ENCODE data around the gene SFSWAP.

Gene SFSWAP

DNA sequence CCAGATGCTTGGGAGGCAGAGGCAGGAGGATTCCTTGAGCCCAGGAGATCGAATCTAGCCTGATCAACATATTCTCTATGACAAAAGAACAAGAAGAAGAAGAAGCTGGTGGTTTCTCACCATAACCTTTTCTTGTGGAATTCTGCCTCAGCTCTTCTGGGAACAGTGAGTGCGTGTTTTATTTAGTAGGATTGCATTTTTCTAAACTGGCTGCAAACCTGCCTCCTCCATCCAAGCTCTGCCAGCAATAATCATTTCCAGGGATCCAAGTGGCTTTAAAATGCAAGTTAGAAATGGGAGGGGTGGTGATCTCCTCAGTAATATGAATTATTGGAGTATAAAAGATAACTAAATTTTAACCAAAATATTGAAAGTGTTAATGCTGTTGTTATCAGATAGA is 71.2 kb downstream of the SFSWAP start:
- DNase-seq (ENCODE audit: insufficient read length, low spot score): no peak
- no peak for FAIRE-seq

DNA sequence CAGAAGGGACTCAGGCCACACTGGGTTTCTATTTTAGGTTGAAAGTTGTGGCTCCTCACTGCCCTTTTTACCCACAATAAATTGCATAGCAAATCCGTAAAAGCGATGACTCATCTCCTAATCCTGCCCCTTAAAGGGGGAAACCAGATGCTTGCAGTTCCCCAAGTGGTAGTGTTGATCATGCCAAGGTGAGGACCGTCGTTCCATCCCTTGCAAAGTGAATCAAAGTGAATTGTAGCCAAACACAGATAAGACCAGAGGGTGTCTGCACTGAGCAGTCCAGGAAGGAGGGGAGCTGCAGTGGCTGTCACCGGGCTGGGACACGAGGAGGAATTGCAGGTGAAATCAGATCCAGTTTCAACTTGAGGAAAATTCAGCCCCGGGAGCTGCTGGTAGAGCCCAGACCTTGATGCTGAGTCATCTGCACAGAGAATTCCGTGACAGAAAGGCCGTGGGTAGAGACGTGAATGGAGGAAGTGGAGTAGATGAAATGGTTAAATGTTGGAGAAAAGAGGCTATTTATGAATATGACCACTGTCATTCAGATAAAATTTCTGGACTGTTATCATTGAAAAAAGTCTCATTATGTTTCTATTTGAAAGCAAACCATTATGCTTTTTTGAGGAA is 73.1 kb downstream of the SFSWAP start:
- DNase-seq (ENCODE audit: insufficient read length, low spot score) (no peak), FAIRE-seq (peak; percentile 66)

DNA sequence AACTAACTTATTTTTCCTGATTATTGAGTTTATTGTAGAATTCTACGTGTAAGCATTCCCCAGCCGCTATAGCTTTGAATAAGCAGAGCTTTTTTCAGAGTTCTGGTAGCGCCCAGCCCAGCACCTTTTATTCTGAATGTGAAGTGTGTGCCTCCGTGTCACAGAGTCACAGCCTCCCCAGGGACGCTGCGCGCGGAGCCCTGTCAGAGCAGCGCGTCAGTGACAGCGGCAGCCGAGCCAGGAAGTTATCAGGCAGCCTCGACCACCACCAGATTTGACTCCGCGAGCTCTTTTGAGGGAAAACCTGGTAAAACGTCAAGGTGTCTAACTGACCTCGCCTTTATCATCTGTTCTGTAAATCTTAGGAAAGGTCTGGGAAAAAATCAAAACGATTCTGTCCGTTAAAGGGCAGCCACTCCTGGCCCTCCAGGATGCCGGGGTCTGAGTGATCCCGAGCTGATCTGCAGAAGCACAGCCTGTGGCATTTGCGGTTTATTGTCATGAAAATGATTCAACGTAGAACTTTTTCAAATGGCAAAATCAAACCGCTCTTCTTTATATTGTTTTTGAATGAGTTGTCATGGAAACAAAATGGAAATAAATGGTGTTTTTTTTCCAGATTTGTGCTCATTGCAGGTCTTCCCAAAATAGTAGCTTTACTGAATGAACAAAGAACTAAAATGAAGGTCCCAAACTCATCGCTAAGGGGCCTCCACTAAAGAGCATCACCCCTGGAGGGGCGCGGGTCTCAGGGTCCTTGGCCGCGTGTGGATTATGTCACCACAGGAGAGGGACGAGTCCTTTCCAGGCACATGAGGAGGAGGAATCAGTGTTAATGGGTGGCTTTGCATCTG is 74.2 kb downstream of the SFSWAP start:
- no peak for FAIRE-seq
- no peak for DNase-seq (ENCODE audit: insufficient read length, low spot score)

DNA sequence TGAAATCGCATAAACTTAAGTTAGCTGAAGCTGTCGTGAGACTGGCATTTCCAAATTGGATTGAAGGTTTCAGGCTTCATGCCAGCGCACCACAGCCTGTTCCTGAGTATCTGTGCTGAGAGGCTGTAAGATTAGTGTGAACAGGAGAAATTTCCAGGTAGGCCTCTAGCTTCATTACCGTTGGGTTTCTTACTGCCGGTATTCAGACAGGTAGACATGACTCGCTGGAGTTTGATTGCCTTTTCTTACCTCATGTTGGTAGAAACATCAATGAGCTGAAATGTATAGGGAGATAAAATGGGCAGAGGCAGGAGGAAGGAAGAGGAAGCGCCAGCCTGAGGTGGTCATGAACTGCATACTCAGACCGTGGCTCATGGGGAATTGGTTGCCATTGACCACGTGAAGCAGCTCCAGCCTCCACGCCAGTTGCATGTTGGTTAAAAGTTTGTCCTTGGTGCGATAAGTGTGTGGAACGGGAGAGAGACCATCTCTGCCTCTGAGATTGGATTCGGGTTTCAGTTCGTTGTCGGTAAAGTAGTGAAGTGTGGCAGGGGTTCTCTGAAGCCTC is 75.0 kb downstream of the SFSWAP start:
- DNase-seq (ENCODE audit: insufficient read length, low spot score) (no peak), FAIRE-seq (no peak)

DNA sequence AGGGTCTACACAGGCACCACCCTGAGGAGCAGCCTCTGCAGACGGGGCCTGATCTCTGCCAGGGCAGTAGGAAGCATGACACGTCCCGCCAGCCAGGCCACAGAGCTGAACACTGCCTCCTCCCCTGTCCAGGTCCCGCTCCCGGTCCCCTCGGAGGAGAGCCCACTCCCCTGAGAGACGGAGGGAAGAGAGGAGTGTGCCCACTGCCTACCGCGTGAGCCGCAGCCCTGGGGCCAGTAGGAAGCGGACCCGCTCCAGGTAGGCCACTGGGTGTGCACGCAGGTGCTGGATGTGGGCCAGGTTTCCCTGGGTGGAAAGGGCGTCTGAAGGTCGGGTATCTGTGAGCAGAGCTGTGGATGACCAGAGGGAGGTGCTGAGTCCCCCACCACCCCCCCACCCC is 75.4 kb downstream of the SFSWAP start:
- FAIRE-seq: no peak

DNA sequence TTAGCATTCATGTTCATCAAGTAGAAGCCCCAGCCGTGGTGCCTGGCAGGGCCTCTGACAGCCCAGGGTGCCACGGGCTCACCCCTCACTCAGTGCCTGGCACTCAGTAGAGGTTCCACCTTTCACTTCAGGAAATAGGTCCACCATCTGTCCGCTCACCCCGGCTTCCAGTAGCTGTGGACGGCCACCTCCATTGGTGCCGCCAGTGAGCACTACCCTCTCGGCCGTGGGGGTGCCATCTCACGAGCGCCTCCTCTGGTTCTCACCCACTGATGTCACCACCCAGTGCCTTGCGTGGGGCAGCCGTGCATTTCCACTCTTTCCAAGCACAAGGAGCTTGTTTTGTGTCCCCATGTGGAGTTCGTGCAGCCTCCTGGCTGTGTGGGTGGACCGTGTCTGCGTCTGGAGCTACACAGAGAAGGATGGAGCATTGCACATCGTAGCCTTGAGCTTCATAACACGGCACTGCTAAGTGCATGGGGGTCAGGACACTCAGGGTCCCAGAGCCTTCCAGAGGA is 76.3 kb downstream of the SFSWAP start:
- DNase-seq (ENCODE audit: insufficient read length, low spot score): no peak
- no peak for FAIRE-seq

More for the DNA sequence above, 75.4 kb downstream of the SFSWAP start:
- DNase-seq (ENCODE audit: insufficient read length, low spot score): no peak

DNA sequence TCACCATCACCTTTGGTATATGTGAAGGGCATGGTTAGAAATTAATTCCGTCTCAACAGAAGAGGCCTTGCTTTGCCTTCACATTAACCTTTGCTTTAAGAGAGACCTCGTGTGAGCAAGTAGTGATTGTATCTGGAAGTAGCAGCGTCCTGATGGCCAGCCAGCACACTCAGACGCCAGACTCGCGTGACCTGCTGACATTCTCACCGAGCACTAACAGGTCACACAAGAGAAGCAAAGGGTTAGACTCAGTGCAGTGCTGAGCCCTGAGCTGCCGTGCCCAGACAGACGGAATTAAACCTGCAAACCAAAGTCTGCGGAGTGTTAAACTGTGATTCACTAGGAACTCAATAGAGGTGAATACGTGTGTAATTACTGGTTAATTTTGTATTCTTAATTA is 77.2 kb downstream of the SFSWAP start:
- FAIRE-seq (no peak), DNase-seq (ENCODE audit: insufficient read length, low spot score) (no peak)

DNA sequence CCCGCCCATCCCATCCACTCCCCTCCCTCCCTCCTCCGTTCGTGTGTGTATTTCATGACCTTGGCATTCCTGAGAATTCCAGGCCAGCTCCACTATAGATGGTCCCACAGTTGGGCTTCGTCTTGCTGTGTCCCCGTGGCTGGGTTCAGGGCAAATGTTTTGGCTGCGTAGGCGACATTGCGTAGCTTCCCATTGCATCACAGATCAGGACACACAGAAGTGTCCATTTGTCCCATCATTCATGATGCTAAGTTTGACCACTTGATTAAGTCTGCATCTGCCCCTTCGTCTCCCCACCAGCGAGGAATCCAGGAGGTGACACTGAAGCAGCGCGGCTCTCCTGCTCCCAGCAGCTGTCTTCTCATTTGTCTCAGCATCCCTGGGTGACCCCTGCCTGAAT is 78.7 kb downstream of the SFSWAP start:
- no peak for FAIRE-seq
- no peak for DNase-seq (ENCODE audit: insufficient read length, low spot score)

DNA sequence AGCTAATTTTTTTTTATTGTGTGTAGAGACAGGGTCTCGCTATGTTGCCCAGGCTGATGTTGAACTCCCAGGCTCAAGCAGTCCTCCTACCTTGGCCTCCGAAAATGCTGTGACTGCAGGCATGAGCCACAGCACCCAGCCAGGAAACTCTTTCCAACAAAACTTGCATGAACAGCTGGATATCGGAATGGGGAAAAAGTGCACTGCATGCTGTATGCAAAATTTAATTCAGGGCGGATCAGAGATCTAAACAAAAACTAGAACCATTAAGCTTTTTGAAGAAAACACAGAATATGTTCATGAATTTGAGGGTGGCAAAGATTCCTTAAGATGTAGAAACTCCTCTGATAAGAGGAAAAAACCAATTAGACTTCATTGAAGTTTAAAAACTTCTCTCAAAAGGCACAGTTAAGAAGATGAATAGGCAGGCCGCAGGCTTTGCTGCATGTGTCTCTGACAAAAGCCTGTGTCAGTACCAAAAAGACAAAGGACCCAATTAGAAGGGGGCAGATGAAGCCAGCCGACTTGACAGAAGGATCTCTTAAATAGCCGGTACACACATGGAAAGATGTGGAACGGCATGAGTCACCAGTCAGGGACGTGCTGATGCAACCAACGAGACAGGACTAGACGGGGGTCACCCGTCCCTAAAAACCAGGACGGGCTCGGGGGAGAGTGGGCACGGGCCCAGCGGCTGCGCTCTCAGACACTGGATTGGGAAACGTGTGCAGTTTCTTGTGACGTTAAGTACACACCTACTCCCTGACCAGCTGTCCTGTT is 82.5 kb downstream of the SFSWAP start:
- no peak for FAIRE-seq
- no peak for DNase-seq (ENCODE audit: insufficient read length, low spot score)

DNA sequence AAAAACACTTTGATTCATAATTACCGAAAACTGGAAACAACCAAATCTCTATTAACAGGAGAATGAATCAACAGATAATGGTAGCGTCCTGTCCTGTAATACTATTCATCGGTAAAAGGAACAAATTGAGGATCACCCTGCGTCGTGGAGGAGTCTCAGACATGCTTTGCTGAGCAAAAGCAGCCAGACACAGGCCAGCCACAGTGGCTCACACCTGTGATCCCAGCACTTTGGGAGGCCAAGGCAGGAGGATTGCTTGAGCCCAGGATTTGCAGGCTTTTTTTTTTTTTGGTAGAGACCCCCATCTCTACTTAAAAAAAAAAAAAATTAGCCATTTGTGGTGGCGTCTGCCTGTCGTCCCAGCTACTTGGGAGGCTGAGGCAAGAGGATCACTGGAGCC is 83.2 kb downstream of the SFSWAP start:
- DNase-seq (ENCODE audit: insufficient read length, low spot score): no peak
- no peak for FAIRE-seq

DNA sequence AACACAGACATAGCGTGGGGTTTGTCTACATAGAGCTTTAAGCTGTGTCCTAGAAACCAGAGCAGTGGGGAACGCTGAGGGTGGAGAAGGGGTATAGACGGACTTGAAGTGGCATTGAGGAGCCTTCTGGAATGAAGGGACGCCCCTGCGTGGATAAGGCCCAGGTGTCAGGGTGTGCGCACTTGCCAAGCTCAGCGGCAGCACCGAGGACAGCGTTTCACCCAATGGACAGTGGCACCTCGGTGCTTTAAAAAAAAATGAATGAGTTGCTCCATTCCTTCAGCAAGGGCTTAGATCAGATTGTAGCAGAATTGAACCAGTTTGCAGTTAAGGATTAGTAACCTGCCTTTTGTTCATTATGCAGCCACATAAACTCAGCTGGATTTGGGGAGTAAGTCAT is 83.7 kb downstream of the SFSWAP start:
- FAIRE-seq: no peak

DNA sequence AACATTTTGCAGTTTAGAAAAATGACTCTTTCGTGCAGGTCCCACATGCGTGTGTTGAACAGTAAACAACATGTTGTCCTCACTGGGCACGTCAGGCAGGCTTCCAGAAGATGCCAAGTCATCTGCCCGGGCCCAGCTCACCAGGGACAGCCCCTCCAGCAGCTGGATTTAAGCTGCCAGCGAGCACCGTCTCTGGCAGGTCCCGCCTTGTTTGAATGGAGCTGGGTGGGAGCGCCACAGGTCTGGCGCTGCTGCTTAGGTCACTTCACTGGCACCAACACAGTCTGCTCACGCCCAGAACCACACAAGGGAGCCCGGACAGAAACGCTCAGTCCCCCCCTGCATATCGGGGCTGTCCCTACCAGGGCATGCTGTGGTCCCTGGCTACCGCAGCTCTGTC is 84.2 kb downstream of the SFSWAP start:
- no peak for FAIRE-seq
- DNase-seq (ENCODE audit: insufficient read length, low spot score): no peak

More for the DNA sequence above, 83.7 kb downstream of the SFSWAP start:
- no peak for DNase-seq (ENCODE audit: insufficient read length, low spot score)

DNA sequence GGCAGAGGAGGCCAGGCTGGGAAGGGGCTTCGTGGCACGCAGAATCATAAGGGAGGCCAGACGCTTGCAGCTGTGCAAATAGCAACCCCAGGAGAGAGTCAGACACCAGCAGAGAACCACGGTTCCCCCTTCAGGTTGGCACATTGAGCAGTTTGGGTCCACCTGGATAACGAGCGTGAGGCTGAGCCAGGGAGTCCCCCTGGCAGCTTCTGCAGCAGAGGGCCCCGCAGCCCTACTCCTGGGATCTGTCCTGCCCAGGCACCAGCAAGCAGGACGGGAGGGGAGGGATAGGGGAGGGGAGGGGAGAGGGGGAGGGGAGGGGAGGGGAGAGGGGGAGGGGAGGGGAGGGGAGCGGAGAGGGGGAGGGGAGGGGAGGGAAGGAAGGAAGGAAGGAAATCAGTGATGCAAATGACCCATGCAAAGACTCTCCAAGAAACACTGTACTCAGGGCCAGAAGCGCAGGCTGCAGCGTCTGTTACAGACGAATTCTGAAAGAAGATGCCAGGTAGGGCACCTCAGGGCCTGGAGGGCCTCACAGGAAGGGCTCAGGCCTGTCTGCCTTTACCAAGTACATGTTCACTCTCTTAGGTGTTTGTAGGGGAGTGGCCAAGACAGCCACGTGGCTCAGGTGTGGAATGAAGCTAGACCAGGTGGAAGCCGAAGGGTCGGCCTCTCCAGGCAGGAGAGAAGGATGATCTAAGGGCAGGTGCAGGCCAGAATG is 85.0 kb downstream of the SFSWAP start:
- DNase-seq (ENCODE audit: insufficient read length, low spot score) (no peak), FAIRE-seq (no peak)

DNA sequence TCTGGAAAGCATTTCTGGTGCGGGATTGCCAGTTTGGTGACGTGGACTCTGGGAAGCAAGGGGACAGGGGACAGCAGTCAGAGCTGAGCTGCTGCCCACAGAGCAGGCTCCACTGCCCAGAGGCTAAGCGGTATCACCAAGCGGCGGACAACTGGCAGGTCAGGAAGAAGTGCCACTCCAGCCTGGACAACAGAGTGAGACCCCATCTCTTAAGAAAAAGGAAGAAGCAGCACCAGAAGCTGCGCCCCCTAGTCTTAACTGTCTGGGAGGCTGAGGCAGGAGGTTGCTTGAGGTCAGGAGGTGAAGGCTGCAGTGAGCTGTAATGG is 85.5 kb downstream of the SFSWAP start:
- no peak for FAIRE-seq

DNA sequence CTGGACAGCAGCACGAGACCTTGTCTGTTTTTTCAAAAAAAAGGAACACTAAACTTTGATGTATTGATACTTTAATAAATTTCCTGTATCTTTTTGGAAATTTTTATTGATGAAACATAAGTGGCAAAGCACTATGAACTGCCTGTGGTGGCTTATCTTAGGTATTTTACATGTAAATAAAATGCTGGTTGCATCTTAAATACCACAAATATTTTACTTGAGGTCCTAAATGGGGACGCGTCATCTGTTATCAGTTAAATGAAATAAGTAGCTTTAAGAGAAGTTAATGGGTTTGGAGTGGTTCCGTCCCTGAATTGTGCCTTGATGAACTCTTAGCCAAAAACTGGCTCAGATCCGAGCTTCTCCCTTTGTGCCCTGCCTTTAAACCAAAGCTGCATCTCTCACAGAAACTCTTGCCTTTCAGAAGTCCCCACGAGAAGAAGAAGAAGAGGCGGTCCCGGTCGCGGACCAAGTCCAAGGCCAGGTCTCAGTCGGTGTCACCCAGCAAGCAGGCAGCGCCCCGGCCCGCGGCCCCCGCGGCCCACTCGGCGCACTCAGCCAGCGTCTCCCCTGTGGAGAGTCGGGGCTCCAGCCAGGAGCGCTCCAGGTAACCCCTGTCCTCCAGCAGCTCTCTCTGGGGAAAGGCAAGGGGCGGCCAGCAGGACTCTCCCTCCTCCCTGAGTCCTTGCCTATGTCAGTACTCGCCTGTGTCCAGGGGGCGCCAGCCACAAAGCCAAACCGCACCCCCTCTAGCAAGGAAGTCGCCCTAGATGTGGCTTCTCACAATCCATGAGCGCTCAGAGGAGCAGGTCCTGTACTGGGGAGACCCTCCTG is 86.1 kb downstream of the SFSWAP start:
- DNase-seq (ENCODE audit: insufficient read length, low spot score) (no peak), FAIRE-seq (no peak)

More for the DNA sequence above, 85.5 kb downstream of the SFSWAP start:
- no peak for DNase-seq (ENCODE audit: insufficient read length, low spot score)

DNA sequence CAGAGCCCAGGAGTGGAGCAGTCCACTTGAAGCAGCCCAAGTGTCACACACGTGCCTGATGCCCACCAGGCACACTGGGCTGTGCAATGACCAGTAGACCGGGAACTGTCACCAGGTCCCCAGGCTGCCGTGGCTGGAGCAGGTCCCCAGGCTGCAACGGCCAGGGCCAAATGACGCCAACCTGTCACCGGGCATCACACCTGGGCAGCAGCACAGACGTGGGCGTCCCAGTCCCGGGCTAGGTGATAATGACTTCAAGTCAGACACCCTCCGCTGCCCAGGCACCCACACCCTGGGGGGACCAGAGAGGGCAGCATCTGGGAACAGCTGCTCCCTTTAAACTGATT is 86.7 kb downstream of the SFSWAP start:
- no peak for DNase-seq (ENCODE audit: insufficient read length, low spot score)
- FAIRE-seq: no peak

DNA sequence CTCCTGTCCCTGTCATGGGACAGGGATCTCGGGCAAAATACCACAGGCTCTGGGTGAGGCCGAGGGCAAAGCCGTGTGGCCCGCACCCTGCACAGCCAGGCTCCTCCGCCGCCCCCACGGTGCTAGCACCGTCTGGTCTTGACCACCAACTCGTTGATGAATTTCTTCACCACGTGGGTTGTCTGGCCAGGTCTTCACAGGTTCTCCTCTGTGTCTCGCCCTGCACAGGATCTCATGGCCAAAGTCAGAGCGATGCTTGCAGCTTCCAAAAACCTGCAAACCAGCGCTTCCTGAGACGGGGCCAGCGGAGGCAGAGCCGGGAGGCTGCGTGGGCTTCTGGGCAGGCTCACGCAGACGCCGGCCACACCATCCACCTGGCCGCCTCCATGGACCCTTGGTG is 88.3 kb downstream of the SFSWAP start:
- no peak for DNase-seq (ENCODE audit: insufficient read length, low spot score)
- FAIRE-seq: no peak

DNA sequence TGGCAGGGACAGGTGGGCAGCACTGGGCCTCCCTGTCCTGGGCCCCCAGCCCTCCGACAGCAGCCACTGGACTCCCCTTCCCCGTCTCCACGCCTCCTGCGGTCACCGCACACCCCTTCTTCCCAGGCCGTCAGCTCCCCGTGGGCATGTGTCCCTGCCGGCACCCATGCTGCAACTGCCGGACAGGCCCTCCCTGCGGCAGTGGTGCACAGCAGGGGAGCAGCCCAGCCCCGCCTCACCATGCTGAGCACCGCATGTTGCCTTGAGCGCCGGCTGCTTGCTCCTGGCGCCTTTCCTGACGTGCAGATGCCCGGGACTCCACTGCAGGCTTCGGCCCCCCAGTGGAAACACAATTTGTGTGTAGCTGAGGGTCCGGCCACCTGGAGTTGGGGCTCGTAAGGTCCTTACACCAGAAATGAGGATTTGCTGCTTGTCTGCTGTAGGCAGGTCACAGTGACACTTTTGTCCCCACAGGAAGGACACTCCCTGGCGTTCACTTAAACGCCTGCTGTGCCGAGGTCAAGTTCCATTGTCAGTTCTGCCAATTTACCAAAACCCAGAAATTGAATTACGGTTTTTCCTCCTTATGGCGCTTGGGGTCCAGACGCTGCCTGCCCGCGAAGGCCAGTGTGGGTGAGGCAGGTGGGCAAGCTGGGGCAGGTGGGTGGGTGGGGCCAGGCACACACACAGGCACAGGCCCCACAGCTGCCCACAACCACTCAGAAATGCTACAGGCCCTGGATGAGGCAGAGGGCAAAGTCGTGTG is 89.1 kb downstream of the SFSWAP start:
- no peak for DNase-seq (ENCODE audit: insufficient read length, low spot score)
- no peak for FAIRE-seq

DNA sequence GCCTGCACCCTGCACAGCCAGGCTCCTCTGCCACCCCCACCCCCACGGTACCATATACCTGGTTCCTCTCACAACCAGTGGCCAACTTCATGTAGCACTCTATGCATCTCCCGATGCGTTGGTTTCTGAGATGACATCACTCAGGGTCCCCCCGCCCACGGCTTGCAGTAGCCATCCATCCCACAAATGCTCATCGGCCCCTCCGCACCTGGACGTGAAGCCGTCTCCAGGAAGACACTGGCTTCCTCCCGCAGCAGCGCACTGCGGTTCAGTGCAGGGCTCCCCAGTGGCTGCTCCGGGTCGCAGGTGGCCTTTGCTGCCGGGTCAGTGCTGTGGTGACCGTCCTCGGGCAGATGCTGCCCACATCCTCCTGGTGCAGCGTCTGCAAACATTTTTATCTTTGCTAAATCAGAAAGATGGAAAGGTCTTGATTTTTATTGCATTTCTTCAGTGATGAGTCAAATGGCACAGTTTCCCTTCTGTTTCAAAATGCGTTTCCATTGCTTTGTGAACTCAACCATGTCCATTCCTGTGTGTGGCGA is 89.8 kb downstream of the SFSWAP start:
- FAIRE-seq: no peak
- DNase-seq (ENCODE audit: insufficient read length, low spot score): no peak
